ENCODE results near the gene USP24. TPM values are rescaled to one million over a fixed set of nuclear protein-coding genes. Genes with fewer than 3 reads are reported as not detected.

Gene USP24
- total RNA-seq, 5 donors from 2014 or later (not counting 1 experiment from before 2014, with no cell fraction given): 58.9 to 90.7 (median 64.0) TPM

DNA sequence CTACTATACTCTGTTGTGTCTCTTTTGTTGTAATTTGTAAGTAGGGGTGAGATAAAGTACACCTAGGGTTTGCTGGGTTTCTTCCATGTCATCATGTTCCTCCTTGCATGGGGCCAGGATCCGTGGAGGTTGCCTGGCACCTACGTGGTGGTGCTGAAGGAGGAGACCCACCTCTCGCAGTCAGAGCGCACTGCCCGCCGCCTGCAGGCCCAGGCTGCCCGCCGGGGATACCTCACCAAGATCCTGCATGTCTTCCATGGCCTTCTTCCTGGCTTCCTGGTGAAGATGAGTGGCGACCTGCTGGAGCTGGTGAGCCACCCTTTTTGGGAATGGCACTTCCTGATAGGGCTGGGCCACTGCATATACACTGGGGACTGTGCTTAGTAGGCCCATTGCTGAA is 171.4 kb downstream of the USP24 start:
- Histone ChIP-seq H3K9me3 (no peaks in the 10 kb centered on the region), H3K36me3 (ENCODE audit: control insufficient read depth in 2 of 2, extremely low read depth in 1 of 2, insufficient read depth in 1 of 2, low read length in 1 of 2) (no peaks in the 10 kb centered on the region), H3K27me3 (replicated peaks in 1 of 2; ENCODE audit: control insufficient read depth in 2 of 2, extremely low read depth in 1 of 2, insufficient read depth in 2 of 2, low read length in 1 of 2) (peaks cover 2 to 34% of the 10 kb centered on the region in 2 experiments), H3K27ac (ENCODE audit: low read length) (no peak overlapping the region), H3K4me3 (ENCODE audit: control insufficient read depth in 1 of 2, extremely low read depth in 1 of 2, low read length in 1 of 2) (no peak overlapping the region), H3K4me1 (ENCODE audit: control insufficient read depth in 1 of 2, extremely low read depth in 1 of 2, insufficient read depth in 2 of 2, low read length in 2 of 2) (no peaks in the 10 kb centered on the region)
- no peaks in the 10 kb centered on the region for H3K36me3 Mint-ChIP-seq
- CTCF ChIA-PET: no interaction called here
- peaks cover 32 to 33% of the 10 kb centered on the region in 2 donors for H3K27me3 Mint-ChIP-seq
- POLR2A ChIA-PET: no interaction called here
- ATAC-seq (replicated peaks in 1 of 4): no peak
- no peak overlapping the region for H3K27ac Mint-ChIP-seq
- 89% methylated on average over 7 of the region's 9 CpGs for WGBS (ENCODE audit: insufficient coverage)
- no peaks in the 10 kb centered on the region for H3K9me3 Mint-ChIP-seq
- peaks cover 6 to 7% (median 7%) of the 10 kb centered on the region in 3 donors for H3K4me1 Mint-ChIP-seq
- H3K4me3 Mint-ChIP-seq: no peak overlapping the region
- no peak for DNase-seq

DNA sequence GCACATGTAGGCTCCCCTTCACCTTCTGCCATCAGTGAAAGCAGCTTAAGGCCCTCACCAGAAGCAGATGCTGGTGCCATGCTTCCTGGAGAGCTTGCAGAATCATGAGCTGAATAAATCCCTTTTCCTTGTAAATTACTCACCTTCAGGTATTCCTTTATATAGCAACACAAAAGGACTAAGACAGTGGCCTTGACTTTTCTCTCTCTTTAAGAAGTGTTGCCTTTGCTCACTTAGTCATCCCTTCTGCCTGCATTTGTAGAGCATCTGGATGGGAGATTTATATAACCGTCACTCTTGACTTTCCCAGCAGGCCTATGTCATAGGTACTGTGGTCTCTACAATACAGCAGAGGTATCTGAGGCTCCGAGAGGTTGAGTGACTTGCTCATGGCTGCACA is 172.2 kb downstream of the USP24 start:
- no peak for ATAC-seq (replicated peaks in 1 of 4)
- H3K27ac Mint-ChIP-seq: no peak overlapping the region
- Histone ChIP-seq H3K9me3 (no peaks in the 10 kb centered on the region), H3K27me3 (replicated peaks in 1 of 2; ENCODE audit: control insufficient read depth in 2 of 2, extremely low read depth in 1 of 2, insufficient read depth in 2 of 2, low read length in 1 of 2) (peaks cover 2 to 38% of the 10 kb centered on the region in 2 experiments), H3K4me3 (ENCODE audit: control insufficient read depth in 1 of 2, extremely low read depth in 1 of 2, low read length in 1 of 2) (no peak overlapping the region), H3K4me1 (ENCODE audit: control insufficient read depth in 1 of 2, extremely low read depth in 1 of 2, insufficient read depth in 2 of 2, low read length in 2 of 2) (no peaks in the 10 kb centered on the region), H3K27ac (ENCODE audit: low read length) (no peak overlapping the region), H3K36me3 (ENCODE audit: control insufficient read depth in 2 of 2, extremely low read depth in 1 of 2, insufficient read depth in 1 of 2, low read length in 1 of 2) (no peaks in the 10 kb centered on the region)
- 100% methylated on average over 2 of the region's 2 CpGs for WGBS (ENCODE audit: insufficient coverage)
- ChIA-PET CTCF (no interaction called here), POLR2A (no interaction called here)
- no peak for DNase-seq
- no peak overlapping the region for H3K4me3 Mint-ChIP-seq
- no peaks in the 10 kb centered on the region for H3K9me3 Mint-ChIP-seq
- peaks cover 6 to 7% (median 7%) of the 10 kb centered on the region in 3 donors for H3K4me1 Mint-ChIP-seq
- no peaks in the 10 kb centered on the region for H3K36me3 Mint-ChIP-seq
- H3K27me3 Mint-ChIP-seq: peaks cover 36 to 40% of the 10 kb centered on the region in 2 donors

DNA sequence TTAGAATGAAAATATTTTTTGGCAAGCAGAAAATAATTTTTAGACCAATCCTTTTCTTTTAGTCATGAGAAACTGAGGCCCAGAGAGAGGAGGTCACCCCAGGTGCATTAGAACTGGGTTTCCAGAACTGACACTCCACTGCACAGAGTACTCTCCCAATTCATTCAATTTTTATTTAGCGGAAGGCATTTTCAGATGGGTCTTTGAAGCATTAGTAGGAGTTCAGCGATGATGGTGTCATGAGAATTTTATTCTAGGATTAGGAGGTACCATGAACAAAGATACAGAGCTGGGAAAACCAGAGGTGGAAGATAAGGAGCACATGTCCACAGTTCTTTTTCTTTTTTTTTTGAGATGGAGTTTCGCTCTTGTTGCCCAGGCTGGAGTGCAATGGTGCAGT is 173.6 kb downstream of the USP24 start:
- CTCF ChIA-PET: no interaction called here
- H3K27ac ChIP-seq (ENCODE audit: low read length): no peak overlapping the region
- H3K4me3 Mint-ChIP-seq: no peak overlapping the region
- peaks cover 6 to 7% (median 7%) of the 10 kb centered on the region in 3 donors for H3K4me1 Mint-ChIP-seq
- no CpG with 5 or more reads among the region's 3 CpGs for WGBS (ENCODE audit: insufficient coverage)
- H3K27me3 ChIP-seq (replicated peaks in 1 of 2; ENCODE audit: control insufficient read depth in 2 of 2, extremely low read depth in 1 of 2, insufficient read depth in 2 of 2, low read length in 1 of 2): peaks cover 2 to 39% of the 10 kb centered on the region in 2 experiments
- peaks cover 42 to 52% of the 10 kb centered on the region in 2 donors for H3K27me3 Mint-ChIP-seq
- no peak overlapping the region for H3K27ac Mint-ChIP-seq
- DNase-seq (no peak), ATAC-seq (replicated peaks in 1 of 4) (no peak)
- H3K36me3 ChIP-seq (ENCODE audit: control insufficient read depth in 2 of 2, extremely low read depth in 1 of 2, insufficient read depth in 1 of 2, low read length in 1 of 2): no peaks in the 10 kb centered on the region
- no peaks in the 10 kb centered on the region for H3K9me3 ChIP-seq
- POLR2A ChIA-PET: no interaction called here
- no peaks in the 10 kb centered on the region for H3K36me3 Mint-ChIP-seq
- H3K9me3 Mint-ChIP-seq: no peaks in the 10 kb centered on the region
- no peak overlapping the region for H3K4me3 ChIP-seq (ENCODE audit: control insufficient read depth in 1 of 2, extremely low read depth in 1 of 2, low read length in 1 of 2)
- no peaks in the 10 kb centered on the region for H3K4me1 ChIP-seq (ENCODE audit: control insufficient read depth in 1 of 2, extremely low read depth in 1 of 2, insufficient read depth in 2 of 2, low read length in 2 of 2)

DNA sequence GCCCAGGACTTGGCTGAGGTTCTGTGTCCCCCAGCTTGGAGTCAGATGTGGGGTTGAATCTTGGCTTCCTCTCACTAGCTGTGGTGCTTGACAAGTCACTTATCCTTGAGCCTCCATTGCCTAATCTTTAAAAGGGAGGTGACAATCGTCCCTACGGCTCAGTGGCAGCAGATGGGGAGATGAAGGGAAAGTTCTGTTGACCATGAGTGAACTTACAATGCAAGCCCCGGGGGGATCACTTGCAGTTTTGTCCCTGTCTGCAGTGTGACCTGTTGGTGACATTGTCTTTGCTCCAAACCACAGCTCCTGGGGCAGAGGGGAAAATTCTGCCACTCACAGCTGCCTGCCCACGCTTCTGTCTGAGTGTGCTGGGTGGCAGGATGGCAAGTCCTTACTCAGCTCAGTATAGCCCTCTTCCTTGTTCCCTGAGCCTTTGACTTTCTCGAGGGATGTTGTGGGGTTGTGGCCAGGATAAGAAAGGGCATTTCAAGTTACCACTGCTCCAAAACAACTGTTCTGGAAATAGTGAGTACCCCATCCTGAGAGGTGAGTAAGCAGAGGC is 174.2 kb downstream of the USP24 start:
- Mint-ChIP-seq H3K27me3 (peaks cover 46 to 57% of the 10 kb centered on the region in 2 donors), H3K4me1 (peaks cover 6 to 7% (median 7%) of the 10 kb centered on the region in 3 donors), H3K36me3 (no peaks in the 10 kb centered on the region), H3K9me3 (no peaks in the 10 kb centered on the region), H3K4me3 (no peak overlapping the region), H3K27ac (no peak overlapping the region)
- H3K27me3 ChIP-seq (replicated peaks in 1 of 2; ENCODE audit: control insufficient read depth in 2 of 2, extremely low read depth in 1 of 2, insufficient read depth in 2 of 2, low read length in 1 of 2): peaks cover 2 to 39% of the 10 kb centered on the region in 2 experiments
- no peaks in the 10 kb centered on the region for H3K9me3 ChIP-seq
- ATAC-seq (replicated peaks in 1 of 4) (no peak), DNase-seq (no peak)
- H3K4me3 ChIP-seq (ENCODE audit: control insufficient read depth in 1 of 2, extremely low read depth in 1 of 2, low read length in 1 of 2): no peak overlapping the region
- POLR2A ChIA-PET: no interaction called here
- H3K36me3 ChIP-seq (ENCODE audit: control insufficient read depth in 2 of 2, extremely low read depth in 1 of 2, insufficient read depth in 1 of 2, low read length in 1 of 2): no peaks in the 10 kb centered on the region
- CTCF ChIA-PET: no interaction called here
- H3K27ac ChIP-seq (ENCODE audit: low read length): no peak overlapping the region
- WGBS (ENCODE audit: insufficient coverage): 60% methylated on average over 2 of the region's 5 CpGs
- H3K4me1 ChIP-seq (ENCODE audit: control insufficient read depth in 1 of 2, extremely low read depth in 1 of 2, insufficient read depth in 2 of 2, low read length in 2 of 2): no peaks in the 10 kb centered on the region

DNA sequence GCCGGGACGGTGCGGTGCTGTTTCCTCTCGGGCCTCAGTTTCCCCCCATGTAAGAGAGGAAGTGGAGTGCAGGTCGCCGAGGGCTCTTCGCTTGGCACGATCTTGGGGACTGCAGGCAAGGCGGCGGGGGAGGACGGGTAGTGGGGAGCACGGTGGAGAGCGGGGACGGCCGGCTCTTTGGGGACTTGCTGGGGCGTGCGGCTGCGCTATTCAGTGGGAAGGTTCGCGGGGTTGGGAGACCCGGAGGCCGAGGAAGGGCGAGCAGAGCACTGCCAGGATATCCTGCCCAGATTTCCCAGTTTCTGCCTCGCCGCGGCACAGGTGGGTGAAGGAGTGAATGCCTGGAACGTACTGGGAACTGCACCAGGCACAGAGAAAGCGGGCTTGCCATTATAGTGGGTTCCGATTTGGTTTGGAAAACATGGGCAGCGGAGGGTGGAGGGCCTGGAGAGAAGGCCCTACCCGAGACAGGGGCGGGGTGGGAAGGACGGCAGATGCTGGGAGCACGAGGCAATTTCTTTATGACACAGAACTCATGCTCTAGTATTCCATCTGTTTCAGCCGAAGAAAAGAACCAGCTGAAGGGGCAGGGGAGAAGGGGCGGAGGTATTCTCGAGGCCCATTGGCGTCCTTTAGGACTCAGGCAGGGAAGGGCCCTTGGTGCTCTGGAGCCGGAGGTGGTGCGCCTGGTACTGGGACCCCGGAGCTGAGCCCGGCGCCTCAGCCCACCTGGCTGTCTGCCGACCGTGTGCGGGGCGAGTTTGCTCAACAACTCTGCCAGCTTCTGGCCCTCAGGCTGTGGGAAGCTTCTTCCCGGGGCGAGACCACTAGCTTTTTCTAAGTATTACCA is 174.9 kb downstream of the USP24 start:
- Histone ChIP-seq H3K27ac (ENCODE audit: low read length) (no peak overlapping the region), H3K36me3 (ENCODE audit: control insufficient read depth in 2 of 2, extremely low read depth in 1 of 2, insufficient read depth in 1 of 2, low read length in 1 of 2) (no peaks in the 10 kb centered on the region), H3K4me3 (ENCODE audit: control insufficient read depth in 1 of 2, extremely low read depth in 1 of 2, low read length in 1 of 2) (no peak overlapping the region), H3K4me1 (ENCODE audit: control insufficient read depth in 1 of 2, extremely low read depth in 1 of 2, insufficient read depth in 2 of 2, low read length in 2 of 2) (no peaks in the 10 kb centered on the region), H3K27me3 (replicated peaks in 1 of 2; ENCODE audit: control insufficient read depth in 2 of 2, extremely low read depth in 1 of 2, insufficient read depth in 2 of 2, low read length in 1 of 2) (peaks cover 2 to 39% of the 10 kb centered on the region in 2 experiments), H3K9me3 (no peaks in the 10 kb centered on the region)
- H3K27me3 Mint-ChIP-seq: peaks cover 53 to 64% of the 10 kb centered on the region in 2 donors
- H3K27ac Mint-ChIP-seq: no peak overlapping the region
- H3K4me1 Mint-ChIP-seq: peaks cover 6 to 7% (median 7%) of the 10 kb centered on the region in 3 donors
- DNase-seq (no peak), ATAC-seq (replicated peaks in 1 of 4) (no peak)
- POLR2A ChIA-PET: no interaction called here
- WGBS (ENCODE audit: insufficient coverage): 25% methylated on average over 37 of the region's 49 CpGs
- CTCF ChIA-PET: no interaction called here
- no peaks in the 10 kb centered on the region for H3K9me3 Mint-ChIP-seq
- H3K36me3 Mint-ChIP-seq: no peaks in the 10 kb centered on the region
- no peak overlapping the region for H3K4me3 Mint-ChIP-seq

DNA sequence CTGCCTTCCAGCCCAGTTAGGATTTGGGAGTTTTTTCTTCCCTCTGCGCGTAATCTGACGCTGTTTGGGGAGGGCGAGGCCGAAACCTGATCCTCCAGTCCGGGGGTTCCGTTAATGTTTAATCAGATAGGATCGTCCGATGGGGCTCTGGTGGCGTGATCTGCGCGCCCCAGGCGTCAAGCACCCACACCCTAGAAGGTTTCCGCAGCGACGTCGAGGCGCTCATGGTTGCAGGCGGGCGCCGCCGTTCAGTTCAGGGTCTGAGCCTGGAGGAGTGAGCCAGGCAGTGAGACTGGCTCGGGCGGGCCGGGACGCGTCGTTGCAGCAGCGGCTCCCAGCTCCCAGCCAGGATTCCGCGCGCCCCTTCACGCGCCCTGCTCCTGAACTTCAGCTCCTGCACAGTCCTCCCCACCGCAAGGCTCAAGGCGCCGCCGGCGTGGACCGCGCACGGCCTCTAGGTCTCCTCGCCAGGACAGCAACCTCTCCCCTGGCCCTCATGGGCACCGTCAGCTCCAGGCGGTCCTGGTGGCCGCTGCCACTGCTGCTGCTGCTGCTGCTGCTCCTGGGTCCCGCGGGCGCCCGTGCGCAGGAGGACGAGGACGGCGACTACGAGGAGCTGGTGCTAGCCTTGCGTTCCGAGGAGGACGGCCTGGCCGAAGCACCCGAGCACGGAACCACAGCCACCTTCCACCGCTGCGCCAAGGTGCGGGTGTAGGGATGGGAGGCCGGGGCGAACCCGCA is 175.7 kb downstream of the USP24 start, which contains the start of gene PCSK9:
Gene PCSK9 (plus strand): TSS at position 207 of the 741 bp plus-strand sequence. CDS start 290 bp downstream, at position 497.
- Histone ChIP-seq H3K4me1 (ENCODE audit: control insufficient read depth in 1 of 2, extremely low read depth in 1 of 2, insufficient read depth in 2 of 2, low read length in 2 of 2) (no peaks in the 10 kb centered on the region), H3K27ac (ENCODE audit: low read length) (no peak within 1 kb of the TSS), H3K27me3 (replicated peaks in 1 of 2; ENCODE audit: control insufficient read depth in 2 of 2, extremely low read depth in 1 of 2, insufficient read depth in 2 of 2, low read length in 1 of 2) (peaks cover 5 to 43% of the 10 kb centered on the region in 2 experiments), H3K36me3 (ENCODE audit: control insufficient read depth in 2 of 2, extremely low read depth in 1 of 2, insufficient read depth in 1 of 2, low read length in 1 of 2) (no peaks in the 10 kb centered on the region), H3K9me3 (no peaks in the 10 kb centered on the region), H3K4me3 (ENCODE audit: control insufficient read depth in 1 of 2, extremely low read depth in 1 of 2, low read length in 1 of 2) (no peak within 1 kb of the TSS)
- ChIA-PET CTCF (no interaction called here), POLR2A (no interaction called here)
- H3K27ac Mint-ChIP-seq: no peak within 1 kb of the TSS
- DNase-seq: no peak
- peaks cover 56 to 72% of the 10 kb centered on the region in 2 donors for H3K27me3 Mint-ChIP-seq
- no peak within 1 kb of the TSS for H3K4me3 Mint-ChIP-seq
- H3K36me3 Mint-ChIP-seq: no peaks in the 10 kb centered on the region
- H3K4me1 Mint-ChIP-seq: peaks cover 6 to 7% (median 7%) of the 10 kb centered on the region in 3 donors
- no peak for ATAC-seq (replicated peaks in 1 of 4)
- 7% methylated on average over 65 of the region's 67 CpGs for WGBS (ENCODE audit: insufficient coverage)
- H3K9me3 Mint-ChIP-seq: no peaks in the 10 kb centered on the region
